GM11168 (cell line): ENCODE measurements around the gene UVRAG.

Experiments
- in situ Hi-C: fragments of 300-500 bp; cut with MboI; formaldehyde crosslinking; loops from one replicate; pipeline ENCODE4 v1.12.0; 2022; ENCODE audit warnings: low sequenced_read_pairs; ENCODE audit not compliant: unreplicated experiment

UVRAG gene

DNA sequence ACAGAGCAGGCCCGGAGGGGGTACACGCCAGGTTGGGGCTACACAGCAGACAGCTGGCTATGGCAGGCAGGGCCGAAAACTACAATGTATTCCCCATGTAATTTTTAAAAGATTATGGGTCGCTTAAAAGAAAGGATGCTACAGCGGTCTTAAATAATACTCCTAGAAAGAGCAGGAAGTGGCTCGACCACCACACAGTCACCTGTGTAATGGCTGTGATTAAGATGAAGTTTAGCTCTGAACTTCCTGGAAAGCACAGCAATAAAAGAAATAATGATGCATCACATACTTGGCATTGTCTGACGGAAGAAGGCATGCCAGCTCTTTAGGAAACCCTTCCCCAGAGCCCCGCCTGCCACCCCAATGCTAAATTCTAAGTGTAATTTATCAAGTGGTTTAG lies 358.7 kb downstream of the UVRAG start:
- in situ Hi-C loops = no loop called here

DNA sequence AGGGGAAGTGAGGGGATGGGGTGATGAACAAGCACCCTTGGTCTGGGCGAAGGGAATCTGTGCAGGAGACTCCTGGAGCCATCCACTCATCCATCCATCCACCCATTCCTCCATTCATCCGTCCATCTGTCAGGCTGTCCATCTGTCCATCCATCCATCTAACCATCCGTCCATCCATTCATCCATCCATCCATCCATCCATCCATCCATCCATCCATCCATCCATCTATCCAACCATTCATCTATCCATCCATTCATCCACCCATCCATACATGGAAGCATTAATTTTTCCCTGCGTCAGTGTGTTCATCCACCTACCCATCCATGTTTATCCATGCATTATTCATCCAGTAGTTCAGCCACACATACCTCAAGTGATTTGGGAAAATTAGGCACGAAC lies 359.3 kb downstream of the UVRAG start:
- in situ Hi-C loops = no loop called here

DNA sequence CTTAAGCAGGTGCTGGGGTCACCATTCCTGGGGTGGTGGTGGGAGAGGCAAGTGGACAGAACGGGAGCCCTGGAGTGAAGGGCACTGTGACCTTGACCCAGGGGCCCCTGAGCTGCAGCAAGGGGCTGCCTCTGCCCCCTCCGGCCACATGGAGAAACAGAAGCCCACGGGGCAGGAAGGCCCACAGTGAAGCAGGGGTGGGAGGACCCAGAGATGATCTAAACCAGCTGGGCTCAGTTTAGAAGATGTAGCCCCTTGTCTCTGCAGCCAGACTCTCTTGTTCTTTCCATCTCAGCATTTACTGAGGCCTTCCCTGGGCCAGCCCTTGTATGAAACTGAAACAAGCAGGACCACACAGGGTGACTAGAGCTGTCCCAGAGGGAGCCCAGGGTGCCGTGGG lies 360.8 kb downstream of the UVRAG start:
- in situ Hi-C loops = no loop called here

DNA sequence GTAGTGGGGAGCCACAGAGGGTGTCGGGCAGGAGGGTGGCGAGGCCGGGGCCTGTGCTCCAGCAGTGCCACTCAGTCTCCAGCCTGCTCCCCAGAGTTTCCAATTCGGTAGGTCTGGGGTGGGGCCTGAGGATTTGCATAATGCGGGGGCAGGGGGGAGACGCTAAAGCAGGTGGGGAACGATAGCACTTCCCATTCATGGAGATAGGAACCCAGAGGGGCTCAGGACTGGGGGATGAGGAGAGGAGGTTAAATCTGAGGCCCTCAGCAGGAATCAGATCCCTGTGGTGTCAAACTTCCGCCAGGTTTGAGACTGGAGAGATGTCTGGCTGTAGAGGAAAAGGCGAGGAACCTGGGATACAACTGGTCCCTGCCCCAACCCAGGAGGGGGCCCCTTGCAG lies 361.5 kb downstream of the UVRAG start:
- in situ Hi-C loops = no loop called here

- in situ Hi-C loops = no loop called here
Observed at GRCh38 chr11:76177250-76177686, 362.3 kb downstream of the UVRAG start.

DNA sequence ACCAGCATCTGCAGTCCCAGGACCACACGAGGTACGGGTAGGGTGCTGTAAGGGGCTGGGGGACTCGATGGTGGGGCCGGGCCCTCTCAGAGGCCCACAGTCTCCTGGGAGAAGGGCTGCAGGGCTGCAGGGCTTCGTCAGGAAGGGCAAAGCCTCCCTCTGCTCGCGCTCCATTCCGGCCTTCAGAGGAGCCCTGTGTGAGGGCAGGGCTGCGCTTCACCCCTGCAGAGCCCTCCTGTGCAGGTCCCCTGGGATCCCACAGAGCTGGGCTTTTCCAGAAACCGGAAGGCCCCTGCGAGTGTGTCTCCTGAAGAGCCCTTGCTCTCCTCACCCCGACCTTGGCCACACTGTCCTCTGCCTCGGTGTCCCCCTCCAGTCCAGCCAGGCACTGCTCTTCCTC lies 364.1 kb downstream of the UVRAG start:
- in situ Hi-C loops = no loop called here

DNA sequence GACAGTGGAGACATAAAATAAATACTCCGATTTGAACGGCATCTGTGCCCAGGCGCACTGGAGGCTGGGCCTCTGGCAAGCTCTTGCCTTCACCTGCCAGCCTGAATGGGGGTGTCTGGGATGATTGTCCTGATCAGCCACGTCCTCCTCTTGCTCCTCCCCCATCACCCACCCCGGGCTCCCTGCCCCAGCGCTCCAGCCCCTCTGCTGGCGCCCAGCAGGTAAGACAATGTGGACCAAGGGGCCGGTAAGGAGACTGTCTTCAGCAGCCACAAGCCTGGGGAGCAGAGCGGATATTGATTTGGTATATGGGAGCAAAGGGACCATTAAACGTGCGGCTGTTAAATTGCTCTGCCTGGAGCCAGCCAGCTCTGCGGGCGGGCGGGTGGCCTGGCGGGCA lies 366.4 kb downstream of the UVRAG start:
- in situ Hi-C loops = no loop called here

GRCh38 chr11:76184551-76184993 lies 369.6 kb downstream of the UVRAG start:
- in situ Hi-C loops = no loop called here

GRCh38 chr11:76185511-76185910 lies 370.5 kb downstream of the UVRAG start:
- in situ Hi-C loops = no loop called here

- in situ Hi-C loops = no loop called here
Observed at GRCh38 chr11:76185931-76186401, 371.0 kb downstream of the UVRAG start.

GRCh38 chr11:76186776-76187279 lies 371.8 kb downstream of the UVRAG start:
- in situ Hi-C loops = no loop called here

DNA sequence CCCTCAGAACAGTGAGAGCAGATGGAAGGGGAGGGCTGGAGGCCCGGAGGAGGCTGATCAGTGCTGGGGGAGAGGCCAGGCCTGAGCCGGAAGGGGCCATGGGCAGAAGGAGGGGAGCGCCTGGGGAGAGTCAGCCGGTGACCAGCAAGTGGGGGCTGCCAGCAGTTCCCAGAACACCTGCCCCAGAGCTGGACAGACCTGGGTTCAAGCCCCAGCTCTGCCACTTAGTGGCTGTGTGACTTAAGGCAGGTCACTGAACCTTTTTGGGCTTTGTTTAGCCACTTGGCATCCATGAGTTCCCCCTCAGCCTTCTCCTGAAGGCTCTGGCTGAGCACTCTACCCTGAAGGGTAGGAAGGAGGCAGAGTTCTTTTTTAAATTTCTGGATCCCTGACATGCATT lies 373.9 kb downstream of the UVRAG start:
- in situ Hi-C loops = no loop called here

GRCh38 chr11:76189682-76190081 lies 374.7 kb downstream of the UVRAG start:
- in situ Hi-C loops = no loop called here

GRCh38 chr11:76190376-76190775 lies 375.4 kb downstream of the UVRAG start:
- in situ Hi-C loops = no loop called here
